EH (cell line): Measurements from ENCODE around the gene RGPD8.
"Not testable (repeated sequence)": the region's sequence is repeated elsewhere in the genome, so short reads cannot be mapped to it uniquely, and the experiment has no call there.

Source experiments
- DNase-seq: peaks from one replicate; pipeline ENCODE4 v3.0.0-alpha.2; 2015; ENCODE audit warnings: low read depth

Gene RGPD8

DNA sequence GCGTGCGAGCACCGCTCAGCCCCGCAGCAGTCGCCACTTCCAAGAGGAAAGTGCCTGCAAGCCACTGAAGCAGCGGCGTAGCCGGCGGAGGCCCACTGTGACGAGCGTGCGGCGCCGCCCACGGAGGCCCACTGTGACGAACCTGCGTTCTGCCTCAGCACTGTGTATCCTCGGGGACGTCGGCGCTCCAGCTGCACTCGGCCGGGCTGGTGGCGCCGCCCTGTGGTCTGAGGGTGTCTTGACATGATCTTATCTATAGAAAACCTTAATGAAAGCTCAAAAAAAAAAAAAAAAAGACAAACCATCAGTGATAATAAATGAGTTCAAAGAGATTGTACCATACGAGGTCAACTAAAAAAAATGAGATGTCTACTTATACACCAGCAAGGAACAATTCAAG lies at the start of gene RGPD8:
RGPD8 (minus strand) TSS at position 166 of the 400 bp plus-strand sequence. CDS start 192 bp downstream, outside the sequence.
- DNase-seq, result peak; percentile 86

DNA sequence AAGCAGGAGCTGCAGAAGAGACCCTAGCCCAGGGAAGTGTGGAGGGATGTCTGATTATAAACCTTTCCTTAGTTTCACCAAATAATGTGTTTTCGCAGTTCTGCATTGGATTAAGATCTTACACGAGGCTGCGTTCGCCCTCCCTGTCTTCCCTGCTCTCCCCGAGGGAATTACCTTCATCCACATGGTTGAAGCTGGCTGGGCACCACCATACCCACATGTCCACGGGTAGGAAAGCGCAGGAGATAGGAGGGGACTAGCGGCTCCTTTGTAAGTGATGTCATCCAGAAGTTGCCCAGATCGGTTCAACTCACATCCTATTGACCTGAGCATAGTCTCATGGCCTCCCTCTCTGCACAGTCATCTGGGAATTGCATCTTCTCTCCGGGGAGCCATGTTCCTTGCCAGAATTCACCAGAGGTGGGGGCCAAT lies 49.6 kb upstream of the RGPD8 start:
- DNase-seq, result peak; percentile 76

DNA sequence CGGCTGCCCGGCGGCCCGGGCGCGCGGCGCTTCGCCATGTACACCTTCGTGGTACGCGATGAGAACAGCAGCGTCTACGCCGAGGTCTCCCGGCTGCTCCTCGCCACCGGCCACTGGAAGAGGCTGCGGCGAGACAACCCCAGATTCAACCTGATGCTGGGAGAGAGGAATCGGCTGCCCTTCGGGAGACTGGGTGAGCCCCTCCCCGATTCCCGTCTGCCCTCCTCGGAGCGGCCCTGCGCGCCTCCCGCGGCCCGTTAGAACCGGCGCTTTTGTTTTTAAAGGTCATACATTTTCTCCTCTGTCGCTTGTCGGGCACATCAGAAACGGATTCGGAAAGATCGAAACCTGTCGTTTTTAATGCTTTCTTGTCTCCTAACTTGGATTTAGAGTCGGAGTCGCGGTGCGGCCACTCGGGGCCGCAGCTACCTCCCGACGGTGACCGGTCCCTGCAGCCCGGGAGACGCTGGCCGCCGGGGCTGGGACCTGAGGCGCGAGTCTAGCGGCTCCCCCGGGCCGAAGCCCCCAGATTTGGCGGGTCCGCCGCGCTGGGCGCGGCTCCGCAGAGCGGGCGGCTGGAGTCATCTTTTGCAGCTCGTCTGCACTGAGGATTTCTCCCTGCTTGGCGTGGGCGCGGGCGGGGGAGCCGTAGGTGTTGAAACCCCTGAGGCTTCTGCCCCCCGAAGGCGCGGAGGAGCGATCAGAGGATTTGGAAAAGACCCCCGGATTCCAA lies 49.0 kb upstream of the RGPD8 start:
- peak; percentile 56 for DNase-seq

DNA sequence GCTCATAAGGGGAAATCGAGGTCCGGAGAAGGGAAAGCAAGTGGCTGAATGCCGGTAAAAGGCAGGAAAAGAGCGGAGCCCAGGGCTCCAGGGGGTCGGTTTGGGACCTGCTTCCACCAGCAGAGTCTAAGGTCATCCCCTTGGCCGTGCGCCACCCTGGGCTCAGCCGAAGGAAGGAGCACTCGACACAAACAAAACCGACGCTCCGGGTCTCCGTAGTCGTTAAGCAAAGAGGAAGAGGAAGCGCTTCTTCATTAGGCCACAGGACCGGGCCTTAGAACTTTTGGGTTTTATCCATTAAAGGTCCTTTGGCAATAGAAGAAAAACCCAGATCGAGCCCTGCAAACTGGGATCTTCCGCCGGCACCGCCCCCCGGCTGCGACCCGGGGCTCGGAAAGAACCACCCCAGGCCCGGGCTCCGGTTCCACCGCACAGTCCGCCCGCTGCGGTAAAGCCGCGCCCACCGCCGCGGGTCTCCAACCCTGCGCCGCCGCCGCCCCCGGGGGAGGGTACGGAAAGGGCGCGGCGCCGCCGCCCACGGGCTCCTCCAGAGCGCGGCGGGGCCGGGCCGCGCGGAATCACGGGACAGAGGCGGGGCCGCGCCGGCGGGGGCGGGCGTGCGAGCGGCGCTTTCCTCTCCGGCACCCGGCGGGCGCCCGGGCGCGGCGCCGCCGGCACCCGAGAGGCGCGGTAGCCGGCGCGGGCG lies 48.2 kb upstream of the RGPD8 start, which contains the start of gene TTL:
TTL (plus strand) TSS at position 629 of the 706 bp plus-strand sequence. CDS start 189 bp downstream, outside the sequence.
- peak; percentile 64 for DNase-seq

DNA sequence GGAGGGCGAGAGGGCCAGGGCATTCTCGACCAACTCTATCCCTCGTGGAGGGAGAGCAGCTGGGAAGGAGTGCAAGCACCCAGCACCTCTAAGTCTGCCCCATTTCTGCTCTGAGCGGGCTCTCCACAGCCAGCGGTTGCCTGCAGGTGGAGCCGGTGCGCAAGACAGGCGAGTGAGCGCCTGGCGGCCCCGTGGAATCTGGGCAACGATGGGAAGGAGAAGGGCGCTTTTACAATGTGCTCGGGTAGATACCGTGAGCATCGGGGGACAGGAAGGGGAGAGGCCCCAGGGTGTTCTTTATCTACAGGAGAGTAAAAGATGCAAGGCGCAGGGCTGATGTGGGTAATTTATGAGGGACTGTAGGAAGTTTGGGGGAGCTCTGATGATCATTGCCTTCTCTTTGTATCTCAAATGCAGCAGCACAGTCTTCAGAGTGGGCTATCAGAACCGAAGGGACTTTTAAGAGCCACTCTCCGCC lies 47.6 kb upstream of the RGPD8 start:
- DNase-seq, result peak; percentile 80

DNA sequence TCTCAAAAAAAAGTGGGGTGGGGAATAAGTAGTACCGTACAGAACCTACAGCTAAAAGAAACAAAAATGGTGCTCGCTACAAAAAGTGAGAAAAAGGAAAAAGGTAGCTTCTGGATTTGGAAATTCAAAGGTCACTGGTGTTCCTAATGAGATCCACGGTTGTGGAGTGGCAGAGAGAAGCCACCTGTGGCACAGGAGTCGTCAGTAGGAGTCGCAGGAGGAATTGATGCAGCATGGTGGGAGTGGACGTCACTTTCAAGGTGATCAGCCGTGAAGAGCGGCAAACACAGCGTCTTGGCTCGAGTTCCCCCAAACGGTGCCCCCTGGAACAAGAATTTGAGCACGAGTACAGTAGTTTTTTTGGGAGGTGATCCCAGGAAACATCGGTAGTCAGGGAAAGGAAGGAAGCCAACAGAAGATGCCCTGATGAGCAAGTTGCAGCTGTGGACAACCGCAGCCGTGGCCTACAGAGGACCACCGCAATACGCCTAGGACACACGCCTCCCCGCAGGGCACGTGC lies 47.1 kb upstream of the RGPD8 start:
- DNase-seq, result no peak

DNA sequence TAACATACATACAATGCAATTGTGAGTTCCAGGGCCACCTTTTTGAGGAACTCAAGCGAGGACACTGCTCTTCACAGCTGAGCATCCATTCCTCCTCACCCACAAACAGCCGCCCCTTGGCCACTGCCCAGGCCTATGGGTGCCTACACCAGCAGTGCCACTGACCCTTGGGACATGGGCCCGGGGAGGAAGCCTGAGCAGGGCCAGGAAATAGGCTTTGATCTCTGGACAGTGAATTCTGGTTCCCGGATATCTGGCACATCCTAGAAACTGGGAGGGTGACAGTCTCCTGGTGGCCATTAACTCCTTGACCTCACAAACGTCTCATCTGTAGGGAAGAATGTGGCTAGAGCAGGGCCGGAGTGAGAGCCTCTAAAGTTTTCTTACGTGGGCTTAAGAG lies 43.0 kb upstream of the RGPD8 start:
- DNase-seq, result no peak

DNA sequence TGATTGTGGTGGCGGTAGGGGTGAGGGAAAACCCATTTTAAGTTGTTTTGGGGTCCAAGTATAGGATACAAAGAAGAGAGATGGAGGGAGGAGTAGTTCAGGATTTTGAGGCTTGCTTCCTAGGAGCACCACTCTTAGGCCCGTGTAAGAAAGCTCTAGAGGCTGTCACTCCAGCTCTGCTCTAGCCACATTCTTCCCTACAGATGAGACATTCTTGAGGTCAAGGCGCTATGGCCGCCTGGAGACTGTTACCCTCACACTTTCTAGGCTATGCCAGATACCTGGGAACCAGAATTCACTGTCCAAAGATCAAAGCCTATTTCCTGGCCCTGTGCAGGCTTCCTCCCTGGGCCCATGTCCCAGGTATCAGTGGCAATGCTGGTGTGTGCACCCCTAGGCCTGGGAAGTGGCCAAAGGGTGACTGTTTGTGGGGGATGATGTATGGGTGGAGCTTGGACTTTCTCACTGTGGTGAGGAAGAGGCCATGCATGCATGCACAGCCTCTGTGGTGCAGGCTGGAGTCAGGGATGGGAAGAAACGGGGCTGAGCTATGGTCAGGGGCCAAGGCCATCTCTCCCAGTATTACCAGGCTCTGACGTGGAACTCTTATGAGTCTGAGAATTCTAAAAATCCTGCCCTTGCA lies 41.5 kb upstream of the RGPD8 start:
- DNase-seq, result peak; percentile 56

DNA sequence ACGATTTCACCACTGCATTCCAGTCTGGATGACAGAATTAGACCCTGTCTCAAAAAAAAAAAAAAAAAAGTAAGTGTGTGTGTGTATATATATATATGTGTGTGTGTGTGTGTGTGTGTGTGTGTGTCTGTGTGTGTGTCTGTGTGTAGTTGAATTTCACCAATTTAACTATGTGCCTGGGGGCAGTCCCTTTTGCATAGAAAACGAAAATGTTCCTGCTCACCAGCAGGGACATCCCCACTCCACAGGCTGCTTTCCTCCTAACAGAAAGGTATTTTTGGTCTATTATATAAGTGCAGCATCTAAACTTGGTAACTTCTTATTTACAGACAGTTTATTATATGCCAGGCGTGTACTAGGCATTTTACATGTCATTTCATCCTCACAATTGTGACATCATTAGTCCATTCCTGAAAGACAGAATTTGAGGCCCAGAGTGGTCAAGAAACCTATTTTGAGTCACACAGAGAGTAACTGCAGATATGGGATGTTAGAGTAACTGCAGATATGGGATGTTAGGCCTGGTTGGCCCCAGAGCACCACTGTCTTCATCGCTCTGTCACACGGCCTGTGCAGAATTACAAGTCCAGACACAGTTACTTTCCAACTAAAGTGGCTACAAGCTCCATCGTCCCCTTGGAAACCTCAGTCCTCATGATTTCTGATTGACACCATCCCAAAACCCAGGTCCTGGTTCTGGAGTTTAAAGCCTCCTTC lies 39.3 kb upstream of the RGPD8 start:
- DNase-seq, result no peak

DNA sequence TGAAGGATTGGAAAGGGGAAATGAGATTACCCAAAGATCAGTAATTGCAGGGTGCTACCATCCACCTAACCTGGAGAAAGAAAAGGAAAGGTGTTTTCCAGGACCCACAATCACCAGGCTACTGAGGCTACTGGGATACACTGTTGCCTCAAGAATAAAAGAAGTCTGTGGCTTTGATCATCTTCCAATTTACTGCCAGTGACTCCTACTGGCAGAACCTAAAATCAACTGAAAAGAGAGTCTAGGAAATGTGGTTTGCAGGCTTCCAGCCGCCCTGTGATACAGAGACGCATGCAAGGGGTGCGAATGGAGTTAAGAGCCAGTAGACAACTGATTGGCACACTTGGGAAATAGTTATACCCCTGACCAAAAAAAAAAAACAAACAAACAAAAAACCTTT lies 31.9 kb upstream of the RGPD8 start:
- peak; percentile 22 for DNase-seq

DNA sequence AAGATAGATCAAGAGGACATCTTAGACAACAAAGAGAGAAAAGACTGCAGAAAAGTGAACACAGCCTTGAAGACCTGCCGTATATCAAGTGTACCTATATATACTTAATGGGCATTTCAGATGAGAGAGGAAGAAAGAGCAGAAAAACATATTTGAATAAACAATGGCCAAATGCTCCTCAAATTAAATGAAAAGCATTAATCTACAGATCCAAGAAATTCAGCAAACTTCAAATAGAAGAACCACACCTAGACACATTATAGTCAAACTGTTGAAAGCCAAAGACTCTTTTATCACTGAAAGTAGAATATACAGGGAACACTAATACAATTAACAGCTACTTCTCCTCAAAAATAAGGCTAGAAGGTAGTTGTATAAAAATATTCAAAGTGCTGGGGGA lies 29.8 kb upstream of the RGPD8 start:
- no peak for DNase-seq

DNA sequence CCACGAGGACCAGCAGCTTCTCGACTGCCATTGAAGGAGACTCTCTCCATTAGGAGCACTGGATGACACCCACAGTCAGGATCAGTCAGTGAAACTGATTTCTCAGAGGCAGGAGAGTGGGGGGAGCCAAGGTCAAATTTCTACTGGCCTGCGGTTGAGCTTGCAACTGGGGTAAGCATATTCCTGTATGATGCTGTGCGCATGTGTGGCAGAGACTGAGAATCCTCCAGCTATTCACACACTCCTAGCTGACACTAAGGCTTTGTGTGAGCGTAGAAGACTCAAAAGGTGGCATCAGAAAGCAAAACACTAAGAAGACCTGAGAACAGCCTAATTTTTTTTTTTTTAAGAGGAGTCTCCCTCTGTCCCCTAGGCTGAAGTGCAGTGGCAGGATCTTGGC lies 28.7 kb upstream of the RGPD8 start:
- DNase-seq, result no peak

DNA sequence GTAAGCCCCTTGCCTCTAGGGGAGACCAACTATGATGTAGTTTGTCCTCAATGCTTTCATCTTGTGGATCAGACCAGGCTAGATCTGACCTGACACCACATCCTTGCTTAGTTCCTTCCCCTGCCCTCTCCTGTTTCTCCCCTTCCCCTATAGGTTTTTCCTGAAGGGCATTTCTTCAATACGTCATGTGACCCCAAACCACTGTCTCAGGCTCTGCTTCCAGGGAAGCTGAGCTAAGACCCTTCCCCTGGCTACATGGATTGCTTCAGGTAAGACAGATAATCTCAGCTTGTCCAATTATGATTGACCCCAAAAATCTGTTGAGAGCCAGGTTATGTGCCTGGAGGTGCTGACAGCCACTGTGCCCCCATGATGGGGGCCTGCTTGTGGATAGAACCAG lies 25.9 kb upstream of the RGPD8 start:
- no peak for DNase-seq

DNA sequence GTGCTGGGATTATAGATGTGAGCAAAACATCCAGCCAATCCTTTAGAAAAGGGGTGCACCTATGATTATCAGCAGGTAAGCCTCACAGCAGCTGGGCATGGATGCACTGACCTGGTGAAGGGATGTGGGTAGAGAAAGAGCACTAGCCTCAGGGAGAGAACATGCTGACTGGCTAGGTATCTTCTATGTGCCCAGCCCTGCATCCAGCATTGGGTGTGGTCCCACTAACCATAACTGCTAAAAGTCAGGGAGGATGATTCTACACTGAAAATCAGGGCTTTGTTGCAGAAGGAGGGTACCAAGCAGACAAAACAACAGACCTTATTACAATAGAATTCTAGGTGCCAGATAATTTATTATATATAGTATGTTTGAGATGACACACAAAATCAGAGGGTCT lies 21.1 kb upstream of the RGPD8 start:
- DNase-seq, result no peak

DNA sequence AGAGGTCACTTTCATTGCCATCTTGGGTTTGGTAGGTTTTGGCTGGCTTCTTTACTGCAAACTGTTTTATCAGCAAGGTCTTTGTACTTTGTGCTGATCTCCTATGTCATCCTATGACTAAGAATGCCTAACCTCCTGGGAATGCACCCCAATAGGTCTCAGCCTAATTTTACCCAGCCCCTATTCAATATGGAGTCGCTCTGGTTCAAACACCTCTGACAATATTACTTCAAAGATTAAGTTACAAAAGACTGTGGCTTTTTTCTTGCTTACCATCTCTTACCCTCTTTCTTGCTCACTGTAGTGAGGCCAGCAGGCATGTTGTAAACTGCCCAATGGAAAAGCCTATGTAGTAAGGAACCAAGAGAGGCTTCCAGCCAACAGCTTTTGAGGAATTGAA lies 17.9 kb upstream of the RGPD8 start:
- no peak for DNase-seq

DNA sequence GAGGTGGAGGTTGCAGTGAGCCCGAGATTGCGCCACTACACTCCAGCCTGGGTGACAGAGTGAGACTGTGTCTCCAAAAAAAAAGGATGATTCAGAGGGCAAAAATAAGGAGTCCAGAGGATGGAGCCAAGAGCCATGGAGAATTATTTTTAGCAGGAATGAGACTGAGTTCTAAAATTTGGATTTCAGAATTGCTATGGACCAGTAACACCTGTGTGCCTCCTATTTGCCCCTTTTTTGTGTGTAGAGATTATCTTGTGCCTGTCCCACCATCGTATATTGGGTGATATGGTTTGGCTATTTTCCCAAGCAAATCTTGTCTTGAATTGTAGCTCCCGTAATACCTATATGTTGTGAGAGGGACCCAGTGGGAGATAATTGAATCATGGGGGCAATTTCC lies 16.4 kb upstream of the RGPD8 start:
- no peak for DNase-seq

DNA sequence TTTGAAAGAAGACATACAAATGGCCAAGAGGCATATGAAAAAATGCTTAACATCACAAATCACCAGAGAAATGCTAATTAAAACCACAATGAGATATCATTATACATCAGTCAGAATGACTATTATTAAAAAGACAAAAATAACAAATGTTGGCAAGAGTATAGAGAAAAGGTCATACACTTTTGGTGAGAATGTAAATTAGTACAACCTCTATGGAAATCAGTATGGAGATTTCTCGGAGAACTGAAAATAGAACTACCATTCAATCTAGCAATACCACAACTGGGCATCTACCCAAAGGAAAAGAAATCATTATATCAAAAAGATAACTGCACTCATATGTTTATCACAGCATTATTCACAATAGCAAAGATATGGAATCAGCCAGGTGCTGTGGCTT lies 10.8 kb upstream of the RGPD8 start:
- not testable (repeated sequence) for DNase-seq

DNA sequence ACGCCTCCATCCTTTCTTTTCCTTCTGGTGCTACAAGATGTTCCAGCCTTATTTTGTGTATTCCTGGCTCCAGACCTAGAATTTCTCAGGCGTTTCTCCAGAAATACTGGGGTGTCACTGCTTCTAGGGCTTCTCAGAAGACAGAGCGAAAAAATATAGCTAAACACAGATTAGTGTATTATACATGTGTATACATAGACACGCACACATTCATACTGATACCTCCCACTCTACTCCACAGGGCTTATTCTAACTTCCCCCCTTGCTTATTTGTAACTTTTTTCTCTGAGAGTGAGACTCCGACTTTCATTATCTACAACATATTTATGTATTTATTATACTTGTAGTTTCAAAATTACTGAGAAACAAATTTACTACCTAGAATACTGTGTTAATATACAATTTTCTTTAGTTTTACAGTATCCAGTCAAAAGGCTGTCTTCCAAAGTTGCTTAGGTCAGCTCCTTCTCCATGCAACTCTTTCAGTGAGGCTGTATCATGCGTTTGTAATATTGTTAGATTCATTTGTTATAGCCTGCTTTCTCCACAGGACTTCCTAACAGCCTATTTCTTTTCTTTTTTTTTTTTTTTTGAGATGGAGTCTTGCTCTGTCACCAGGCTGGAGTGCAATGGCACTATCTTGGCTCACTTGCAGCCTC lies 5.3 kb upstream of the RGPD8 start:
- not testable (repeated sequence) for DNase-seq

DNA sequence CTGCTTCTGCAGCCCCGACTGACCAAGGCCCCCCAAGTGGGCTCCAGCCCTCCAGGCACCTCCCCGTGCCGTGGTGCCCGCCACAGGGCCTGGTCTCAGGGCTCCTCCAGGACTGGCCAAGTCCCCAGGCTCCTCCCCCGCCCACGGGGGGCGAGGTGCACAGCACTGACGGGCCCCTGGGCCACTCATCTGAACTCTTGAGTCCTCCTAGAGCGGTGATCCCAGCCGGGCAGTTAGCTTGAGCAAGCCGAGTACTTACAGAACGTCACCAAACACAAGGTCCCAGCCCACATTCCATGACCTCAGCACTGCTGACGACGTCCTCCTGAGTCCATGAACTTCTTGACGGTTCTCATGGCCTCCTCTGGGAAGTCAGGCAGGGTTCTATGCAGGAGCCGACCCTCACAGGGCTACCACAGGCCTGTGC lies 4.0 kb upstream of the RGPD8 start:
- not testable (repeated sequence) for DNase-seq

DNA sequence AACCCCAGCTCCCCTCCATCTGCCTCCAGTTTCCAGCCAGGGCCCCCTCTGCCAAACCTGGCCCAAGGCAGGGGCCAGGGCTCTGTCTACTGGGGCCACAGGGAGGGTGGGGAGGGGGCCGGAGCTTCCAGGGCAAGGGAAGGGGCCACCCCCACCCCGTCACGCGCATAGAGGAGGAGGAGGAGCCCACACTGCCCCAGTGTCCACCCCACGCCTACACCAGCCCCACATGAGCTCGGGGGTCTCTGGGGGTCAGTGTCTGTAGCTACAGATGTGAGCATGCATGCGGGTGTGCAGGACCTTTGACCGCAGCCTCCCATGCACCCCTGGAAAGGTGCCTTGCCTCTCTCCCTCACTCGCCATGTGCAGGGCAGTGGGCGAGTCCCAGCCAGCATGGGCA lies 3.5 kb upstream of the RGPD8 start:
- not testable (repeated sequence) for DNase-seq

DNA sequence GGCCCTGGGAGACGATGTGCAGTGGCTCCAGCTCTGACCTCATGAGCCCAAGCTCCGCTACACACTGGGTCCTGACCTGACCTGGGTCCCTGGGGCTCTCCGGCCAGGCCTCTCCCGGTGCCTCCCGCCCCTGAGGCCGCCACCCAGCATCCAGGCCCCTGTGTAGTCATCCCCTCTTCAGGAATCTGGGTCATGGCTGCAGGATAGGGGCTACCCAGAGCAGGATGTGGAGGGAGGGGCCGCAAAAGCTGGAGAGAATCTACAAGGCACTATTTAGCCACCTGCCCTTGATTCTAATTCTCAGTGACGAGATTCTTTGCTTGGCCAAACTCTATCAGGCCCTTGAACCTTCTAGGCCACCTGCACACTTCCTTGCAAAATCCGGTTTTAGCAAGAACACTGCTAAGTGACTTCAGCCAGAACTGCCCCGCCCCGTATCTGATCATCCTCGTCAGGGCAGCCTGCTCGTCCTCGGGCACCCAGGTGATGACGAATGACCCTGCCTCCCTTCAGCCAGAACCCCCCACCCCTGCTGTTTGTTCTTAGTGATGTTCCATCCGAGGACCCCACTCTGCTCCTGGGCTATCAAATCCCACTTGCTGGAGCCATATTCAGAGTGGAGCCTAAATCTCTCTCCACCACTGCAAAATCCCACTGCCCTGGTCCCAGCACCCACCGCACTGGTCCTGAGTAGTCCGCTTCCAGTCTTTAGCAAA lies 2.4 kb upstream of the RGPD8 start:
- DNase-seq, result not testable (repeated sequence)
